Measurements from ENCODE around the gene PRKG1. TPM values are rescaled to one million over a fixed set of nuclear protein-coding genes. Genes with fewer than 3 reads are reported as not detected.
A peak's percentile ranks its signal among the peaks of the same experiment; 100 is the strongest.

PRKG1 gene
- total and polyA plus RNA-seq, 2 donors (not counting 1 experiment from before 2014, with no cell fraction given): 45.8 to 71.8 TPM

DNA sequence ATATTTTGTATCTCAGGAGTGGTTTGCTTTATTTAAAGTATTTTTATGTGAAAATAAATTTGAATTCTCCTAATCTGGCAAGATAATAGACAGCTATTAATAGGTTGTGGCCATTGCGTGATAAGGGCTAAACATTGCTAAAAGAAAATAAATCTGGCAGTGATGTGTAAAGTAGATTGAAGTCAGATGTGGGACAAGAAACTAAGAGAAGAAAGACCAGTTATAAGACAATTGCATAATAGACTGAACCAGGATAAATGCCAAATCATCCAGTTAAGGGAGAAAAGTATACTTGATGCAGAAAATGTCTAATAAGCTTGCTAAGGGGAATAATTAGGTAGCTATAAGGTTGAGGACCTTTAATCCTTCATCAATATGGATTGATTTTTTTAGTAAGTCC, 822.6 kb downstream of the PRKG1 start:
- Histone ChIP-seq H2AFZ (ENCODE audit: low read length) (no peak overlapping the region), H3K9me3 (ENCODE audit: control insufficient read depth, insufficient read depth, low read depth, low read length) (no peaks in the 10 kb centered on the region), H4K20me1 (ENCODE audit: control insufficient read depth, extremely low read depth, insufficient read depth, low read length) (no peaks in the 10 kb centered on the region), H3K4me2 (ENCODE audit: extremely low read depth, insufficient read depth, low read length) (no peak overlapping the region), H3K27me3 (ENCODE audit: control insufficient read depth, insufficient read depth, low read length) (no peaks in the 10 kb centered on the region), H3K79me2 (ENCODE audit: control insufficient read depth, insufficient read depth, low read length) (no peaks in the 10 kb centered on the region), H3K36me3 (ENCODE audit: control insufficient read depth, insufficient read depth, low read length) (no peaks in the 10 kb centered on the region), H3K27ac (ENCODE audit: insufficient read depth, low read length) (no peak overlapping the region), H3K4me3 (replicated peaks in 1 of 4; ENCODE audit: control extremely low read depth in 1 of 4, insufficient read depth in 1 of 4, low read depth in 3 of 4, low read length in 4 of 4) (no peak overlapping the region), H3K9ac (ENCODE audit: insufficient read depth, low read length) (no peak overlapping the region), H3K4me1 (ENCODE audit: control insufficient read depth, extremely low read depth, insufficient read depth, low read length) (peaks cover 2% of the 10 kb centered on the region)
- peak; percentile 36 to 86 for DNase-seq (ENCODE audit: low read depth in 2 of 2)
- TF ChIP-seq EZH2 (IDR thresholded peaks at IDR 0.05; ENCODE audit: low read length, missing control alignments): no peak
- TF ChIP-seq, protein P1, sequence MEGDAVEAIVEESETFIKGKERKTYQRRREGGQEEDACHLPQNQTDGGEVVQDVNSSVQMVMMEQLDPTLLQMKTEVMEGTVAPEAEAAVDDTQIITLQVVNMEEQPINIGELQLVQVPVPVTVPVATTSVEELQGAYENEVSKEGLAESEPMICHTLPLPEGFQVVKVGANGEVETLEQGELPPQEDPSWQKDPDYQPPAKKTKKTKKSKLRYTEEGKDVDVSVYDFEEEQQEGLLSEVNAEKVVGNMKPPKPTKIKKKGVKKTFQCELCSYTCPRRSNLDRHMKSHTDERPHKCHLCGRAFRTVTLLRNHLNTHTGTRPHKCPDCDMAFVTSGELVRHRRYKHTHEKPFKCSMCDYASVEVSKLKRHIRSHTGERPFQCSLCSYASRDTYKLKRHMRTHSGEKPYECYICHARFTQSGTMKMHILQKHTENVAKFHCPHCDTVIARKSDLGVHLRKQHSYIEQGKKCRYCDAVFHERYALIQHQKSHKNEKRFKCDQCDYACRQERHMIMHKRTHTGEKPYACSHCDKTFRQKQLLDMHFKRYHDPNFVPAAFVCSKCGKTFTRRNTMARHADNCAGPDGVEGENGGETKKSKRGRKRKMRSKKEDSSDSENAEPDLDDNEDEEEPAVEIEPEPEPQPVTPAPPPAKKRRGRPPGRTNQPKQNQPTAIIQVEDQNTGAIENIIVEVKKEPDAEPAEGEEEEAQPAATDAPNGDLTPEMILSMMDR (conservative IDR thresholded peaks at IDR 0.05 in 1 of 2, IDR thresholded peaks at IDR 0.05 in 1 of 2; ENCODE audit: low read depth in 1 of 2, low read length in 2 of 2): no peak

DNA sequence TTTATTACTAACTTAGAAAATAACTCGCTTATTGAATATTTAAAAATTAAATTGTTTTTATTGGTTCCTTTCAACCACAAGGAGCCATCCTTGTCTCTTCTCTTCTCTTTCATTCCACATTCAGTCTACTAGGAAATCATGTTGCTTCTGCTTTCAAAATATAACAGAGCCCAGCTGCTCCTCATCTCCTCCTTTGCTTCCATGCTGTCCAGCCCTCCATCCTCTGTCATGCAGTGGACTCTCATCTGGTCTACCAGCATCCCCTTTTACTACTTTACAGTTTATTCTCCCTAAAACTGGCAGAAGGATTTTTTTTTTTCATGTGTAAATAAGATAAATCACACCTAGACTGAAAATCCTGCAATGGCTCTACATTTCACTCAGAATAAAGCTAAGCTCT, 823.3 kb downstream of the PRKG1 start:
- Histone ChIP-seq H4K20me1 (ENCODE audit: control insufficient read depth, extremely low read depth, insufficient read depth, low read length) (no peaks in the 10 kb centered on the region), H3K27ac (ENCODE audit: insufficient read depth, low read length) (no peak overlapping the region), H3K4me2 (ENCODE audit: extremely low read depth, insufficient read depth, low read length) (no peak overlapping the region), H3K27me3 (ENCODE audit: control insufficient read depth, insufficient read depth, low read length) (no peaks in the 10 kb centered on the region), H3K9ac (ENCODE audit: insufficient read depth, low read length) (no peak overlapping the region), H3K79me2 (ENCODE audit: control insufficient read depth, insufficient read depth, low read length) (no peaks in the 10 kb centered on the region), H2AFZ (ENCODE audit: low read length) (no peak overlapping the region), H3K4me3 (replicated peaks in 1 of 4; ENCODE audit: control extremely low read depth in 1 of 4, insufficient read depth in 1 of 4, low read depth in 3 of 4, low read length in 4 of 4) (no peak overlapping the region), H3K9me3 (ENCODE audit: control insufficient read depth, insufficient read depth, low read depth, low read length) (no peaks in the 10 kb centered on the region), H3K4me1 (ENCODE audit: control insufficient read depth, extremely low read depth, insufficient read depth, low read length) (peaks cover 2% of the 10 kb centered on the region), H3K36me3 (ENCODE audit: control insufficient read depth, insufficient read depth, low read length) (no peaks in the 10 kb centered on the region)
- no peak for DNase-seq (ENCODE audit: low read depth in 2 of 2)
- no peak for TF ChIP-seq EZH2 (IDR thresholded peaks at IDR 0.05; ENCODE audit: low read length, missing control alignments)
- TF ChIP-seq, protein P1 (conservative IDR thresholded peaks at IDR 0.05 in 1 of 2, IDR thresholded peaks at IDR 0.05 in 1 of 2; ENCODE audit: low read depth in 1 of 2, low read length in 2 of 2): no peak

DNA sequence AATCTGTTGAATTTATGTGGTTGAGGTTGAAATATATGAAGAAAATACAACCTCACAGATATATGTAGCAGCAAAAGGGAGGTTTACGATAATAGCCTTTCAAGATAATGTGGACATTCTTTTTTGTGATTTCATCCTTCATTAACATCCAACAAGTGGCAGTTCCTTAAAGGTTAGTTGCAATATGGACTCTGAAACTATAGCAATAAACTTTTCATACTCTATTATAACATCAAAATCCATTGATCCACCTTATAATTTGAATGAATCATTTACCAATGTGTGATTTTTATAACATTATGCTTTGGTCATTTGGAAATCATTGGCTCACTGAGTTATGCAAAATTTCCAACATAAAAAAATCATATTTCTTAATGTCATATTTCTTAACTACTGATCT, 825.9 kb downstream of the PRKG1 start:
- H3K36me3 ChIP-seq (ENCODE audit: control insufficient read depth, insufficient read depth, low read length): no peaks in the 10 kb centered on the region

More for the DNA sequence above, 825.9 kb downstream of the PRKG1 start:
- no peak for DNase-seq (ENCODE audit: low read depth in 2 of 2)
- Histone ChIP-seq H2AFZ (ENCODE audit: low read length) (no peak overlapping the region), H3K4me2 (ENCODE audit: extremely low read depth, insufficient read depth, low read length) (no peak overlapping the region), H3K27ac (ENCODE audit: insufficient read depth, low read length) (no peak overlapping the region), H4K20me1 (ENCODE audit: control insufficient read depth, extremely low read depth, insufficient read depth, low read length) (no peaks in the 10 kb centered on the region), H3K9ac (ENCODE audit: insufficient read depth, low read length) (no peak overlapping the region), H3K4me1 (ENCODE audit: control insufficient read depth, extremely low read depth, insufficient read depth, low read length) (peaks cover 2% of the 10 kb centered on the region), H3K79me2 (ENCODE audit: control insufficient read depth, insufficient read depth, low read length) (no peaks in the 10 kb centered on the region), H3K9me3 (ENCODE audit: control insufficient read depth, insufficient read depth, low read depth, low read length) (no peaks in the 10 kb centered on the region), H3K27me3 (ENCODE audit: control insufficient read depth, insufficient read depth, low read length) (no peaks in the 10 kb centered on the region), H3K4me3 (replicated peaks in 1 of 4; ENCODE audit: control extremely low read depth in 1 of 4, insufficient read depth in 1 of 4, low read depth in 3 of 4, low read length in 4 of 4) (no peak overlapping the region)
- TF ChIP-seq, protein P1 (conservative IDR thresholded peaks at IDR 0.05 in 1 of 2, IDR thresholded peaks at IDR 0.05 in 1 of 2; ENCODE audit: low read depth in 1 of 2, low read length in 2 of 2): no peak
- TF ChIP-seq EZH2 (IDR thresholded peaks at IDR 0.05; ENCODE audit: low read length, missing control alignments): no peak
